HG03095 (cell line): ENCODE measurements around the gene EDA.
"Not testable (repeated sequence)": the region's sequence is repeated elsewhere in the genome, so short reads cannot be mapped to it uniquely, and the experiment has no call there.

Experiments used
- ATAC-seq: cut with Tn5 transposase; IDR thresholded peaks from one replicate; pipeline ENCODE4 v1.9.1; 2021; ENCODE audit warnings: moderate library complexity; ENCODE audit not compliant: unreplicated experiment

The EDA gene

GRCh38 chrX:69948276-69948797 is 332.4 kb downstream of the EDA start:
- ATAC-seq: no peak

GRCh38 chrX:69951753-69952152 is 335.8 kb downstream of the EDA start:
- ATAC-seq: no peak

- ATAC-seq: no peak
These were observed 343.8 kb downstream of the EDA start for GRCh38 chrX:69959712-69960111.

- no peak for ATAC-seq
These were observed 345.6 kb downstream of the EDA start for GRCh38 chrX:69961365-69962072.

- ATAC-seq: no peak
These were observed 353.0 kb downstream of the EDA start for GRCh38 chrX:69968950-69969349.

- no peak for ATAC-seq
These were observed 353.5 kb downstream of the EDA start for GRCh38 chrX:69969460-69969859.

- no peak for ATAC-seq
These were observed 371.8 kb downstream of the EDA start for GRCh38 chrX:69987691-69988090.

- ATAC-seq: no peak
These were observed 373.1 kb downstream of the EDA start for GRCh38 chrX:69988955-69989394.

- no peak for ATAC-seq
These were observed 375.8 kb downstream of the EDA start for GRCh38 chrX:69991685-69992084.

GRCh38 chrX:69993494-69993893 is 377.6 kb downstream of the EDA start:
- no peak for ATAC-seq

GRCh38 chrX:69995362-69996112 is 379.6 kb downstream of the EDA start:
- ATAC-seq: no peak

GRCh38 chrX:69996113-69996468 is 380.2 kb downstream of the EDA start:
- ATAC-seq: no peak

GRCh38 chrX:69998299-69998698 is 382.4 kb downstream of the EDA start:
- not testable (repeated sequence) for ATAC-seq

- ATAC-seq: no peak
These were observed 385.4 kb downstream of the EDA start for GRCh38 chrX:70001269-70001668.

- no peak for ATAC-seq
These were observed 385.9 kb downstream of the EDA start for GRCh38 chrX:70001708-70002341.

GRCh38 chrX:70007946-70008345 is 392.0 kb downstream of the EDA start:
- ATAC-seq: no peak

GRCh38 chrX:70009049-70009448 is 393.1 kb downstream of the EDA start:
- ATAC-seq: no peak

- no peak for ATAC-seq
These were observed 394.1 kb downstream of the EDA start for GRCh38 chrX:70009970-70010369.

- no peak for ATAC-seq
These were observed 396.8 kb downstream of the EDA start for GRCh38 chrX:70012756-70013155.

GRCh38 chrX:70013466-70014381 is 397.8 kb downstream of the EDA start:
- no peak for ATAC-seq

- ATAC-seq: no peak
These were observed 400.6 kb downstream of the EDA start for GRCh38 chrX:70016513-70016912.
